Mucosa of descending colon (tissue), 3 donors: ENCODE data around the gene C20orf144. TPM values are rescaled to one million over a fixed set of nuclear protein-coding genes. Genes with fewer than 3 reads are reported as not detected.

Source experiments
- ATAC-seq: fragments of 200-7000 bp; cut with Tn5 transposase; one replicate; pipeline ENCODE4 v1.9.1; 2020; ENCODE audit warnings: mild to moderate bottlenecking, moderate library complexity
- DNase-seq, 3 donors: peaks; one replicate each; pipeline ENCODE4 v3.0.0-alpha.2; 2020
- H3K36me3 ChIP-seq: fragments of 200-600 bp; one replicate; pipeline ENCODE4 v1.8.0; 2021; ENCODE audit warnings: low read depth, mild to moderate bottlenecking
- H3K4me1 ChIP-seq: fragments of 200-600 bp; one replicate; pipeline ENCODE4 v1.8.0; 2021; ENCODE audit warnings: low read depth, mild to moderate bottlenecking
- H3K4me3 ChIP-seq: fragments of 200-600 bp; one replicate; pipeline ENCODE4 v1.8.0; 2021; ENCODE audit warnings: mild to moderate bottlenecking
- H3K9me3 ChIP-seq: fragments of 200-600 bp; one replicate; pipeline ENCODE4 v1.8.0; 2021; ENCODE audit warnings: mild to moderate bottlenecking
- CTCF ChIP-seq: fragments of 200-600 bp; IDR thresholded peaks from one replicate; pipeline ENCODE4 v1.8.0; 2022; ENCODE audit warnings: antibody characterized with exemption, mild to moderate bottlenecking
- intact Hi-C, 2 donors: fragments of 100-400 bp; cut with DNase I in 1 of 2; cut with micrococcal nuclease in 1 of 2; formaldehyde crosslinking; loops; one replicate each; pipeline versions ENCODE4 v1.11.0 to v1.11.1; 2022; cut with DNase I, micrococcal nuclease
- total RNA-seq, 3 donors: library from RNA; stranded (reverse); fragmentation: NEBNext Ultra II Directional in 2 of 3; extraction: Animal tissue kit (Norgen Biotek cat#: 25700) in 2 of 3; gene quantifications; one replicate each; pipeline versions ENCODE4 v1.2.1 to v1.2.4, GENCODE V29; 2021 to 2023
- donor health status: DM: no; HTN: no; CAD: no; lungs with moderate emphysema.
- donor health status: DM: no; HTN: no; CAD: no.
- donor health status: DM: no; HTN: yes; CAD: no.

C20orf144 gene
- total RNA-seq, 3 donors from 2014 or later: 0.24 TPM; not detected in 2

GRCh38 chr20:33664085-33664761 is 2.1 kb downstream of the C20orf144 start:
- Histone ChIP-seq H3K36me3 (no peaks in the 10 kb centered on the region), H3K9me3 (no peaks in the 10 kb centered on the region), H3K4me1 (peaks cover 33% of the 10 kb centered on the region), H3K4me3 (no peak overlapping the region)
- no peak for DNase-seq
- intact Hi-C loops: no loop called here
- no peak for ATAC-seq
- no peak for TF ChIP-seq CTCF

- Histone ChIP-seq H3K9me3 (no peaks in the 10 kb centered on the region), H3K4me3 (no peak overlapping the region), H3K36me3 (no peaks in the 10 kb centered on the region), H3K4me1 (peaks cover 33% of the 10 kb centered on the region)
- DNase-seq (peak in 2 of 3 donors; percentile 33 to 57), ATAC-seq (no peak)
- TF ChIP-seq CTCF: no peak
- intact Hi-C loops: no loop called here
Observed at GRCh38 chr20:33664762-33665144, 2.6 kb downstream of the C20orf144 start.

- H3K36me3 ChIP-seq: no peaks in the 10 kb centered on the region
- H3K4me3 ChIP-seq: peak within 1 kb of the TSS; percentile 32
- peak; percentile 99 to 100 (median 99) for DNase-seq
- H3K9me3 ChIP-seq: no peaks in the 10 kb centered on the region
- TF ChIP-seq CTCF: peak; percentile 18
- H3K4me1 ChIP-seq: peaks cover 33% of the 10 kb centered on the region
- intact Hi-C loops: no loop called here
- ATAC-seq: peak; percentile 78
Observed at GRCh38 chr20:33666293-33667244, 4.4 kb downstream of the C20orf144 start, which contains the start of gene ACTL10. ACTL10 (plus strand) TSS chr20:33666943; CDS start chr20:33667498, 555 bp downstream.

GRCh38 chr20:33667245-33667675 is 5.1 kb downstream of the C20orf144 start:
- no peak for TF ChIP-seq CTCF
- peaks cover 33% of the 10 kb centered on the region for H3K4me1 ChIP-seq
- ATAC-seq (peak; percentile 40), DNase-seq (peak; percentile 67 to 85 (median 83))
- no peaks in the 10 kb centered on the region for H3K9me3 ChIP-seq
- peak overlapping the region; percentile 32 for H3K4me3 ChIP-seq
- no peaks in the 10 kb centered on the region for H3K36me3 ChIP-seq
- intact Hi-C loops: no loop called here

GRCh38 chr20:33667676-33668465 is 5.7 kb downstream of the C20orf144 start:
- intact Hi-C loops: no loop called here
- DNase-seq (peak; percentile 85 to 91 (median 90)), ATAC-seq (peak; percentile 71)
- H3K4me1 ChIP-seq: peaks cover 31% of the 10 kb centered on the region
- H3K9me3 ChIP-seq: no peaks in the 10 kb centered on the region
- no peaks in the 10 kb centered on the region for H3K36me3 ChIP-seq
- TF ChIP-seq CTCF: peak; percentile 80
- peak overlapping the region; percentile 4 for H3K4me3 ChIP-seq
